ENCODE results near the gene PTPRH.

DNA sequence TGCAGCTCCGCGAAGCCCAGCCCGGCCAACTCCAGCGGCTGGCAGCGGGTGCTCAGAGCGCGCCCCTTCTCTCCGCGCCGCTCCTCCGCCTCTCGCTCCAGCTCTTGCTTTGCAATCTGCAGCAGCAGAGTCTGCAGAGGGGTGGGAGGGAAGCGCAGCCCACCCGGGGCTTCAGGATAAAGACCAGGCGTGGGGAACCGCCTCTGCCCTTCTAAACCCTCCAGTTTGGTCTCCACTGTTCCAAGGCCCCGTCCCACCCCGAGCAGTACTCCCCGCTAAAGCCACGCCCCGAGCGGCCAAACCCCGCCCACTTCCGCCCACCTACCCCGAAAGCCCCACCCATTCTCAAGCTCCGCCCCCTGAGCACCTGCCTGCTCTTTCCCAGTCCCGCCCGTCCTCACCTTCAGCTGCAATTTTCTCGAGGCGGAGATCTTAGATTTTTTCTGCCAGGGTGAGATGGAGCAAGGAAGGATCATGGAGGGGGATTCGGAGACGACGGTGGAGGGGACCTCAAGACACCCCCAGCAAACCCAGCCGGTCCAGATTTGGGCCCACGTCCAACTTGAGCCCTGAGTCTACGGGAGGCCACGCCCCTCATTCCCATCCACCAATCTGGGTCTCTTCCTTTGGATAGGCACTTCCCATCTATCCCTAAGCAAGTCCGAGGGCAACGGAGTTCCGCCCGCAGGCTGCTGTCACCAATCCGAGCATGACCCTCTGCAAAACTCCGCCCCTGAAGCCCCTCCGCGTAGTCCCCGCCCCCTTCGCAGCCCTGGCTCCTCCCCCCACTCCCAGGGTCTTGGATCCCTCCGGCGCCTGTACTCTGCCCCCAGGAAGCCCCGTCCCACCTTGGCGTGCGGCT is 52.9 kb downstream of the PTPRH start:
- TF ChIP-seq, protein P1, sequence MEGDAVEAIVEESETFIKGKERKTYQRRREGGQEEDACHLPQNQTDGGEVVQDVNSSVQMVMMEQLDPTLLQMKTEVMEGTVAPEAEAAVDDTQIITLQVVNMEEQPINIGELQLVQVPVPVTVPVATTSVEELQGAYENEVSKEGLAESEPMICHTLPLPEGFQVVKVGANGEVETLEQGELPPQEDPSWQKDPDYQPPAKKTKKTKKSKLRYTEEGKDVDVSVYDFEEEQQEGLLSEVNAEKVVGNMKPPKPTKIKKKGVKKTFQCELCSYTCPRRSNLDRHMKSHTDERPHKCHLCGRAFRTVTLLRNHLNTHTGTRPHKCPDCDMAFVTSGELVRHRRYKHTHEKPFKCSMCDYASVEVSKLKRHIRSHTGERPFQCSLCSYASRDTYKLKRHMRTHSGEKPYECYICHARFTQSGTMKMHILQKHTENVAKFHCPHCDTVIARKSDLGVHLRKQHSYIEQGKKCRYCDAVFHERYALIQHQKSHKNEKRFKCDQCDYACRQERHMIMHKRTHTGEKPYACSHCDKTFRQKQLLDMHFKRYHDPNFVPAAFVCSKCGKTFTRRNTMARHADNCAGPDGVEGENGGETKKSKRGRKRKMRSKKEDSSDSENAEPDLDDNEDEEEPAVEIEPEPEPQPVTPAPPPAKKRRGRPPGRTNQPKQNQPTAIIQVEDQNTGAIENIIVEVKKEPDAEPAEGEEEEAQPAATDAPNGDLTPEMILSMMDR (IDR thresholded peaks at IDR 0.05) = no peak
- TF ChIP-seq POLR2A (IDR thresholded peaks at IDR 0.05) = no peak

All from transverse colon (tissue), 3 donors.